ENCODE measurements around the gene SMIM27.

SMIM27 gene

DNA sequence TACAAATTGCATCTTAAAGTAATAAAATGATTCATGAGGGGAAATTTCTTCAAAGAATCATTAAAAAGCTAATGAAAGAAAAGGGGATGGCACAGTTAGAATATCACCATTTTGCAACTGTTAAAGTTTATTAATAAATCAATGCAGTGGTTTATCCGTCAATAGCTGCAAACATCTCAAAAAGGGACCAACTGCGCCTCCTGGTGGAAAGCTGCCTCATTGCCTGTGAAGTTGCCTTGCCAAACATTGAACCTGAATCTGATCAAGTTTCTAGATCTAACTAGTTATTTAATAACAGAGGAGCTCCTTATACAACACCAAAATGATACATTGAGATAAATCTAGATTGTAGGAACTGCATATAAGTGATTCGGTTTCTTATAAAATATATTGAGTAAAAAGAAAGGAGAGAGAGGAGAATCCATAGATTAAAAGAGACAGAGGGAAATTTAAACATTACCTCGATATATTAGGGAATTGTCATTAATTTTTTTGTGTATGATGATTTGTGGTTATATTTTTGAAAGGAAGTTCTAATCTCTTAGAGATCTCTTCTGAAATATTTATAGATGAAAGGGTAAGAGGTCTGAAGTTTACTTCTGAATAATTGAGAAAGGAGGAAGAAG lies 27.7 kb downstream of the SMIM27 start:
- in situ Hi-C loops (cut with MboI; ENCODE audit: low pct_unique_long_range_greater_than_20kb, low sequenced_read_pairs, unreplicated experiment), result loop anchor here (5.0 to 10.0 kb wide), 2 partner anchors 198 to 395 kb away; partner anchors contain the start of gene ACO1
- peak; percentile 50 for DNase-seq (ENCODE audit: low spot score)
- TF ChIP-seq, protein P1, sequence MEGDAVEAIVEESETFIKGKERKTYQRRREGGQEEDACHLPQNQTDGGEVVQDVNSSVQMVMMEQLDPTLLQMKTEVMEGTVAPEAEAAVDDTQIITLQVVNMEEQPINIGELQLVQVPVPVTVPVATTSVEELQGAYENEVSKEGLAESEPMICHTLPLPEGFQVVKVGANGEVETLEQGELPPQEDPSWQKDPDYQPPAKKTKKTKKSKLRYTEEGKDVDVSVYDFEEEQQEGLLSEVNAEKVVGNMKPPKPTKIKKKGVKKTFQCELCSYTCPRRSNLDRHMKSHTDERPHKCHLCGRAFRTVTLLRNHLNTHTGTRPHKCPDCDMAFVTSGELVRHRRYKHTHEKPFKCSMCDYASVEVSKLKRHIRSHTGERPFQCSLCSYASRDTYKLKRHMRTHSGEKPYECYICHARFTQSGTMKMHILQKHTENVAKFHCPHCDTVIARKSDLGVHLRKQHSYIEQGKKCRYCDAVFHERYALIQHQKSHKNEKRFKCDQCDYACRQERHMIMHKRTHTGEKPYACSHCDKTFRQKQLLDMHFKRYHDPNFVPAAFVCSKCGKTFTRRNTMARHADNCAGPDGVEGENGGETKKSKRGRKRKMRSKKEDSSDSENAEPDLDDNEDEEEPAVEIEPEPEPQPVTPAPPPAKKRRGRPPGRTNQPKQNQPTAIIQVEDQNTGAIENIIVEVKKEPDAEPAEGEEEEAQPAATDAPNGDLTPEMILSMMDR (IDR thresholded peaks at IDR 0.05; ENCODE audit: extremely low read depth, insufficient read depth, missing control alignments), result peak; percentile 89

DNA sequence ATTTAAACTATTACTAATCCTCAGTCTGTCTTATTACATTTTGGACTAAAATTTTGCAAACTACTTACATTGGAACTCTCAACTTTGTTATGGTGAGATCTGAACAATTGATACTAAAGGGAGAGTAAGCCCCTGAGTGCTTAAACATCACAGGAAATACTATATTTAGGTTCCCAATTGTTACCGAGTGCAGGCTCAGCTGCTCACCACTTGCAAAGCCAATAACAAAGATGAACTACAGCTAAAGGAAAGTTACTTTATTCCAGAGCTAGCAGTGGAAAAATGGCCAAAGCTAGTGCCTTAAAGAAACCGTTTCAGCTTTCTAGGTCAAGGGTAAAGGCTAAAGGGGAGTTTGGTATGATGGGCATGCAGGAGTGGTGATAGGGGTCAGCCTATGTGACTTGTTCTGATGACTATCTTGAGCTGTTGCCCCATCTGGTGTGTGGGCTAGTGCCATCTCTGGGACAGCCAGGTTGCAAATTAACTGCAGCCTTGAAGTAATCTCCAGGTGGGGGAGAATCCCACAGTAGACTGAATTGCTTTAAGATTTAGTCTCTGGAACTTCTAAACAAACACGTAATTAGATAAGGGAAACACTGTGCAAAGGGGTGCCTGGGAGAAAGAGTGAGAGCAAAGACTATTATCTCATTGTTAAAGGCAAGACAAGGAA lies 28.6 kb downstream of the SMIM27 start:
- TF ChIP-seq, protein P1 (IDR thresholded peaks at IDR 0.05; ENCODE audit: extremely low read depth, insufficient read depth, missing control alignments), result no peak
- in situ Hi-C loops (cut with MboI; ENCODE audit: low pct_unique_long_range_greater_than_20kb, low sequenced_read_pairs, unreplicated experiment), result no loop called here
- no peak for DNase-seq (ENCODE audit: low spot score)

DNA sequence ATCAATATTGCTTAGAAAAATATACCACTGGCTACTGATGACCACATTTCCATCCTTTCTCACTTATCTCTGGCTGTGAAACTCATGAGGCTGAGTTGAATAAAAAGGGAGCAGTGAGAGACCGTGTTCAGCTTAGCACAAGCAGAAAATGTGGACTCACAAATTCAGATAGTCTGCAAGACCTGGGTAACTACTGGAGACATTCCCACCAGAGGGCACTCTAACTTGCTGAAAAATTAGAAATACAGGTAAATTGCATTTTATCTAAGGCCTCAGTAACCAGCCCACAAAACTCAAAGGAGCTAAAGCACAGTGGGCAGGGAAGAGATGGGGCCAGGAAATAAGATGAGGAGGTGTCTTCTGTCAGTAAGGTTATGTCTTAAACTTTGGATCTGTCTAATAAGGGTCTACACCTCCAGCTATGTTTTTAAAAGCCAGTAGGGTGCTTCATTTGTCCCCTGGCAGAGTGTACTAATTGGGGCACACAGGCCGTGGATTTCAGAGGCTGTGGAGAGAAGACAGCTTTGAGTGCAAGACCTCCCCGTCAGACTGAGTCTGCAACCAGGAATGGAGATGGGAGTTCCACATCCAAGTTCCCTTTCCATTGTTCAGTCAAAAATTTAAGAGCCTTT lies 29.5 kb downstream of the SMIM27 start:
- TF ChIP-seq, protein P1 (IDR thresholded peaks at IDR 0.05; ENCODE audit: extremely low read depth, insufficient read depth, missing control alignments), result peak; percentile 66
- peak; percentile 43 for DNase-seq (ENCODE audit: low spot score)
- in situ Hi-C loops (cut with MboI; ENCODE audit: low pct_unique_long_range_greater_than_20kb, low sequenced_read_pairs, unreplicated experiment), result no loop called here

DNA sequence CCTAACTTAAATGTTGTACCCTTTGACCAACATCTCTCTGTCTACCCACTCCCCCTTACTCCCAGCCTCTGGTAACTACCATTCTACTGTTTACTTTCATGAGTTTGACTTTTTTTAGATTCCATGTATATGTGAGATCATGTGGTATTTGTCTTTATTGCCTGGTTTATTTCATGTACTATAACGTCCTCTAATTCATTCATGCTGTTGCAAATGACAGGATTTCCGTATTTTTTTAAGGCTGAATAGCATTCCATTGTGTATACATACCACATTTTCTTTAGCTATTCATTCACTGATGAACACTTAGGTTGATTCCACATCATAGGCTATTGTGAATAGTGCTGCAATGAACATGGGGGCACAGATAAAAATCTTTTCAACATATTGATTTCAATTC lies 32.7 kb downstream of the SMIM27 start:
- no peak for DNase-seq (ENCODE audit: low spot score)
- in situ Hi-C loops (cut with MboI; ENCODE audit: low pct_unique_long_range_greater_than_20kb, low sequenced_read_pairs, unreplicated experiment), result no loop called here
- TF ChIP-seq, protein P1 (IDR thresholded peaks at IDR 0.05; ENCODE audit: extremely low read depth, insufficient read depth, missing control alignments), result no peak

DNA sequence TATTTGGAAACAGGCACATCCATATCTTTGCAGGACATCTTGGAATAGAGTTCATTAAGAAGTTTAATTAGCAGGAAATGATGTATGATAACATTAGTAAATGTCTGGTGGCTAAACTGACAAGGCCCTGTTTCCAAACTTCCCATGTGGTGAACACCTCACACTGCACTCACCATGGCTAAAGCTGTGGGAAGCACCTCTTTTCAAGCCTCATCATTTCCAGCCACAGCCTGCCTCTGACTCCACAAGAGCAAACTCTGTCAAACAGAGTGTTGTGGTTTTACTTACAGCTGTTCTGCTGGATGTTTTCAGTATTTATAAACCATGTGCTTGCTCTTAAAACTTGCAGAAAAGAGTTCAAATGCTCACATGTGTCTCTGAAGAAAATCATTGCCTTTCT lies 35.8 kb downstream of the SMIM27 start:
- TF ChIP-seq, protein P1 (IDR thresholded peaks at IDR 0.05; ENCODE audit: extremely low read depth, insufficient read depth, missing control alignments), result no peak
- in situ Hi-C loops (cut with MboI; ENCODE audit: low pct_unique_long_range_greater_than_20kb, low sequenced_read_pairs, unreplicated experiment), result no loop called here
- no peak for DNase-seq (ENCODE audit: low spot score)

DNA sequence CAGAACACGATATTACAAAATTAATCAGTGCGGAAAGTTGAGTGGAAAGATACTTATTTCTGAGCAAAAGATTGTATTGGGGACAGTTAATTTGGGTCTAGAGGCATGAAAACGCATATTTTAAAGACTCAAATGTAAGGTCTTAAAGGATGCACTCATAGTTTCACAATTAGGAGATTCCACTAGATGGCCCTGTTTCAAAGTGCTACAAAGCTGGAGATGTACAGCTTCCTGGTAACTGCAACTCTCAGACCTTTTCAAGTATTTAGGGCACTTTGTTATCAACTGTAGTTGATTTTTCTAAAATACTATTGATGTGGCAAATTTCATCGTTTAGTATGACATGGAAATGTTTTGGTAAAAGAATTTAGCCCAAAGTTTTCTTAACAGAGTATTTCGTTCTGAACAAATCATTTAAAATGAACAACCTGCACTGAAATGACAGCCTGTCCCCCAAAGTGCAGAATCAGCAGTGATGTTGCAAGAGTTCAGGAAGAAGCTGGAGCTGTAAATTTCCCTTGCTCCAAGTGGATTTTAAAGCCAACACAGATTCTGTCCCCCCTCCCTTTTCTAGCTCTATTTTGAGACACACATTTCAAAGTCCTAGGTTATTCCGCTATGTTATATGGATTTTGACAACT lies 37.1 kb downstream of the SMIM27 start:
- DNase-seq (ENCODE audit: low spot score), result peak; percentile 54
- TF ChIP-seq, protein P1 (IDR thresholded peaks at IDR 0.05; ENCODE audit: extremely low read depth, insufficient read depth, missing control alignments), result peak; percentile 54
- in situ Hi-C loops (cut with MboI; ENCODE audit: low pct_unique_long_range_greater_than_20kb, low sequenced_read_pairs, unreplicated experiment), result no loop called here
